ENCODE measurements around the gene KRTAP5-10.
"Not testable (repeated sequence)": the region's sequence is repeated elsewhere in the genome, so short reads cannot be mapped to it uniquely, and the experiment has no call there.

Gene KRTAP5-10, protein sequence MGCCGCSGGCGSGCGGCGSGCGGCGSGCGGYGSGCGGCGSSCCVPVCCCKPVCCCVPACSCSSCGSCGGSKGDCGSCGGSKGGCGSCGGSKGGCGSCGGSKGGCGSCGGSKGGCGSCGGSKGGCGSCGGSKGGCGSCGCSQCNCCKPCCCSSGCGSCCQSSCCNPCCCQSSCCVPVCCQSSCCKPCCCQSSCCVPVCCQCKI

DNA sequence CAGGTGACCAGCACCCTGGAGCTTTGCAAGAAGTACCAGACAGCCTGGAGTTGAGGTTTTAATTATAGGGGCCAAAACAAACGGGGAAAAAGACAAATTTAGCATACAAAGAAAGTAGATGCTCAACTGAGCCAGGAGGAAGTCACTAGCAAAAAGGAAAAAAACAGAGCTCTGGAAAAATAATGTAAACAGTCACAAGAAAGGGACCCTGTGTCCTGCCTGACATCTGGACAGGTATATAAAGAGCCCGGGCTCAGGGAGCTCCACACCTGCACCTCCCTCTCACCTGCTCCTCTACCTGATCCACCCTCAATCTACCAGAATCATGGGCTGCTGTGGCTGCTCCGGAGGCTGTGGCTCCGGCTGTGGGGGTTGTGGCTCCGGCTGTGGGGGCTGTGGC lies at the start of gene KRTAP5-10:
KRTAP5-10 (plus strand) TSS at position 301 of the 400 bp plus-strand sequence; CDS start at position 326, 25 bp downstream.
- no peak for DNase-seq

DNA sequence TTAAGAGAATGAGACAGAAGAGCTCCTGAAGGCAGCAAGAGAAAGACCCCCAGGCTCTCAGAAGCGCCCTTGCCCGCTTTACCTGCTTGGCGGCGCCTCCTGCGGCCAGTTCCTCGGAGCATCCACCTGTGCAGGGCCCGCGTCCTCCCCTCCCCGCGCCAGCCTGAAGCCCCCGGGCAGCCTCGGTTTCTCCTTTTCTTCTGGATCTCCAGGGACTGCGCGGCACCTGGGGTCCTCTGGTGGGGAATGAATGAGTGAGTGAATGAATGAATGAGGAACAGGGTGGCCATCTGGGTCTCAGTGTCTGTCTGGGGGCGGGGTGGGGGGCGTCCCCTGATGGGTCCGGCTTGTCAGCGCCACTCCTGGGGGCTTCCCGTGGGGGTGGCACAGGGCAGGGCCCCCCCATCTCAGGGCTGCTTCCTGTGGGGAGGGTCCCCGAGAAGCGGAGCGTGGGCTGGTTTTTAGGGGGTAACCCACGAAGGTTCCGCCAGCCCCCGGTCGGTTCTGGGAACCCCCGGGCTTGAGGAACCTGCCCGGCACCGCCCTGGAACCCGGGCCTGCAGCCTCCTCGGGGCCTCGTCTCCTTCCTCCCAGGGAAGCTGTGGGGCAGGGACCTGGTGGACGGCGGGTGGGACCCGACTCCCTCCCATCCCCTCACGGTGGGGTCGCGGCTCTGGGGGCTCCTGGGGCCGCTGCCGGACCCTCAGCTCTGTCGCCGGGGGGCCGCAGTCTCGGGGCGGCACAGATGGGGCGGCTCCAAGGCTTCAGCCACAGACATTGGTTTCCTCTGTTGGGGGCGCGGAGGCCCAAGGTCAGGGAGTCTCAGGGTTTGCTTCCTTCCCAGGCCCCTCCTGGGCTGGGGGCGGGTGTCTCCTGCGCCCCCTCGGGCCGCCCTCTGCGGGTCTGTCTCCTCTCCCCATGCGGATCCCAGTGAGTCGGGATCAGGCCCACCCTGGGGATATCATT lies 46.6 kb upstream of the KRTAP5-10 start:
- no peak for DNase-seq

DNA sequence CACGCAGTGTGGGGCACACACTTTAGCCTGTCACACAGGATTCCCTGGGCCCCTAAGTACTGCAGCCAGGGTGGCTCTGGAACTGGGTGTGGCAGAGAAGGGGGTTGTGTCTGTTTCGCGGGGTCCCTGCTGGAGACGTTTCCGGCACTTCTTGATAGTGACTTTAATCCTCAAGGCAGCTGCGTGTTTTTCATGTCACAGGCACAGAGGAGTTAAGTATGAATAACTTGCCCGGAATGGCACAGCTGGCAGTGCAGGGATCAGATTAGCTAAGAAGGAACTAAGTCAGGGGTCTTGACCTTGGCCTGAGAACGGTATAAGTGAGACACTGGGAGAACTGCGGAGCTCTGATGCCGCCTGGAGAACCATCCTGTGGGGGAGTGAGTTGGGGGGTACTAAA lies 45.8 kb upstream of the KRTAP5-10 start:
- DNase-seq, result no peak

DNA sequence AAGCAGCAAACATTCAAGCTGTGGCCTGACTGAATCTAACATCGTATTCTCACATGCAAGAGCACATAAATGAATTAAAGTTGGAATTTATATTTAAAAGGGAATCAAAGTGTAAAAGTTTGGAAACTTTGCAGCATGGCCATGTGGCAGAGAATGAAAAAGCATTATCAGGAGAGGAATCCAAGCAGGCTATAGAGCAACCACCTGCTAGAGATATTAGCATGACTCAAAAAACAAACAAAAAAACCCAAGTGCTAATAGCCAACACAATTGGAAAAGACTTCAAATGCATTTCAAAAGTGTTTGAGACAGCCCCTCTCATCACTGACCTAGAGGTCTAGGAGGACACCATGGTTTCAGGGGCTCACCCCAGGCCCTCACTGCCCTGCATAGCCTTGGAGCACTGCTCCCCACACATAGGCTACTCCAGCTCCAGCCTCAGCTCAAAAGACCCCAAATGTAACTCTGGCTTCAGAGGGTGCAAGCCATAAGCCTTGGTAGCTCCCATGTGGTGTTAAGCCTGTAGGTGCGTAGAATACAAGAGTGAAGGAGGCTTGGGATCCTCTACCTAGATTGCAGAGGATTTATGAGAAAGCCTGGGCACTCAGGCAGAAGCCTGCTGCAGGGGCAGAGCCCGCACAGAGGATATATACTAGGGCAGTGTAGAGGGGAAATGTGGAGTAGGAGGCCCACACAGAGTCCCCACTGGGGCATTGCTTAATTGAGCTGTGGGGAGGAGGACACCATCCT lies 40.0 kb upstream of the KRTAP5-10 start:
- no peak for DNase-seq

DNA sequence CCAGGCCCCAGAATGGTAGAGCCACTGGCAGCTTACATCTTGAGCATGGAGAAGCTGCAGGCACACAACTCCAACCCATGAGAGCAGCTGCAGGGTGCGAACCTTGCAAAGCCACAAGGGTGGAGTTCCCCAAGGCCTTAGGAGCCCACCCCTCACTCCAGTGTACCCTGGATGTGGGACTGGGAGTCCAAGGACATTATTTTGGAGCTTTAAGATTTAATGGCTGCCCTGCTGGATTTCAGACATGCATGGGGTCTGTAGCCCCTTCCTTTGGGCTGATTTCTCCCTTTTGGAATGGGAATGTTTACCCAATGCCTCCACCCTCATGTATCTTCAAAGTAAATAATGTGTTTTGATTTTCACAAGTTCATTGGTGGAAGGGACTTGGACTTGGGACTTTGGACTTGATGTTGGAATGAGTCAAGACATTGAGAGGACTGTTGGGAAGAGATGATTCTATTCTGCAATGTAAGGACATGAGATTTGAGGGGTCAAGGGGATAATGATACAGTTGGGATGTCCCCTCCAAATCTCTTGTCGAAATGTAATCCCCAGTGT lies 39.3 kb upstream of the KRTAP5-10 start:
- no peak for DNase-seq

DNA sequence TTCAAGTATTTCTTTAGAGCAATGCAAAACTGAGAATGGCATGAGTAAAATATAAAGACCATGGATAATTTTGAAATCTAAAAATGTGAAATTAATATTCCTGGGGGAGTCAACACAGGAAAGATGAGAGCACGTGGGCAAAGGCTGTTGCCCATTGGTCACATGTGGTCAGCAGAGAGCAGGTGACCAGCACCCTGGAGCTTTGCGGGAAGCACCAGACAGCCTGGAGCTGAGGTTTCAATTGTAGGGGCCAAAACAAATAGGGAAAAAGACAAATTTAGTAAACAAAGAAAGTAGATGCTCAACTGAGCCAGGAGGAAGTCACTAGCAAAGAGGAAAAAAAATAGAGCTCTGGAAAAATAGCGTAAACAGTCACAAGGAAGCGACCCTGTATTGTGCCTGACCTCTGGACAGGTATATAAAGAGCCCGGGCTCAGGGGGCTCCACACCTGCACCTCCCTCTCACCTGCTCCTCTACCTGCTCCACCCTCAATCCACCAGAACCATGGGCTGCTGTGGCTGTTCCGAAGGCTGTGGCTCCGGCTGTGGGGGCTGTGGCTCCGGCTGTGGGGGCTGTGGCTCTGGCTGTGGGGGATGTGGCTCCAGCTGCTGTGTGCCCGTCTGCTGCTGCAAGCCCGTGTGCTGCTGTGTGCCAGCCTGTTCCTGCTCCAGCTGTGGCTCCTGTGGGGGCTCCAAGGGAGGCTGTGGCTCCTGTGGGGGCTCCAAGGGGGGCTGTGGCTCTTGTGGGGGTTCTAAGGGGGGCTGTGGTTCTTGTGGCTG lies 38.4 kb upstream of the KRTAP5-10 start, which contains the start of gene KRTAP5-7:
KRTAP5-7 (plus strand) TSS at position 472 of the 780 bp plus-strand sequence; CDS start at position 506, 34 bp downstream.
- not testable (repeated sequence) for DNase-seq

DNA sequence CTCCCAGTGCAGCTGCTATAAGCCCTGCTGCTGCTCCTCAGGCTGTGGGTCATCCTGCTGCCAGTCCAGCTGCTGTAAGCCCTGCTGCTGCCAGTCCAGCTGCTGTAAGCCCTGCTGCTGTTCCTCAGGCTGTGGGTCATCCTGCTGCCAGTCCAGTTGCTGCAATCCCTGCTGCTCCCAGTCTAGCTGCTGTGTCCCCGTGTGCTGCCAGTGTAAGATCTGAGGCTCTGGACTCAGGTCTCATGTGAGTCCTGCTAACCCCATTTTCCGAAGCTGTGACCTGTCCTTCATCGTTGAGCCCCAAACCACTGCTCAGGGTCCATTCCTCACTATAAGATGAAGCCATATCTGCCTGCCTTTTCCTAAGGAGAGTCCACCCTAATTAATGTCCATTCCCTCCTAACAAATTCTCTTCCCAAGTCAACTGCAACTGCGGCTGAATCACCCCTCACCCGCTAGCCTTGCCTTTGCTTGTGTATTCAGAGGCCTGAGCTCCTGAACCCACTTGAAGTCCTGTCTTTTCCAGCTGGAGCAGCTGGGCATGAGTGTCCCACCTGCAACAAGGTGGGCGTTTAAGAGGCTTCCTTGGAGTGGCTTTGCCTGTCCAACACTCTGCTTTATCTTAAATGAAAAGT lies 37.7 kb upstream of the KRTAP5-10 start:
- no peak for DNase-seq

DNA sequence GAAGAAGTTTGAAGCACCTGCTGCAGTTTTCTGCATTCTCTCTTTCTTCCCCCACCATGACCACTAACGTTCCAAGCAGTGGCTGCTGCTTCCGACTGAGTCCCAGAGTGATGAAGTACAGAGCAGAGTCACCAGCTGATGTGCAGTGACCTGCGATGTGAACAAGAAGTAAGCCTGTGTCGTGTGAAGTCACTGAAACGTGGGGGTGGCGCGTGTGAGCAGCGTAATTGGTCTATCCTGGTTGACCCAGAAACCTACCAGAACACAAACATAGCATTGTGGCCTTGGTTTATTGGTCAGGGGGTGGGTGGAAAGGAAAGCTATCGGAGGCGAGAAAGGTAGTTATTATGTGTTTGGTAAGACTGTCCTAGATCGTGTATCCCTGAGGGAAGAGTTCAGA lies 34.8 kb upstream of the KRTAP5-10 start:
- DNase-seq, result no peak

DNA sequence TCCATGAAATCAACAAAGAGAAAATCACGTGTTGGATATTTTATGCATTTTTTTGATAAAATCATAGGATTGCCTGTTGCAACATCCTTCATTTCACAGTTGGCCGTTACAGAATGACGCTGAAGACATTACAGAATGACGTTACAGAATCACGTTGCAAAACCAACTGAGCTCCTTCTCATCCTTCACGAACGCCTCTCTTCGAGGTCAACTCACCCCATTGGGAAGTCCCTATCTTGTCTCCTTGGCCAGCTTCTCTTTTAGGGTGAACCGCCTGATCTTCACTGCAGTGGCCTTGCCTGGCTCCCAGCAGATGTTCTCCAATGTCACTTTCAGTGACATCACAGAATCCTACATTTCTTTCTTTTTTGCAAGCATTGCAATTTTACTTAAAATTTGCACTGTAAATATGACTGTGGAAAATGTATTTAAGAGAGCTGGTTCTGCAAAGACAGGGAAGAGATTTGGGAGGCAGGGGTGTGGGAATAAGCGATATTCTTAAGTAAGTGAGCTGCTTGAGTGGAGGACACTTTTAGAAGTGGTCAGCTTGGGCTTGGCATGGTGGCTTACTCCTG lies 33.2 kb upstream of the KRTAP5-10 start:
- no peak for DNase-seq

DNA sequence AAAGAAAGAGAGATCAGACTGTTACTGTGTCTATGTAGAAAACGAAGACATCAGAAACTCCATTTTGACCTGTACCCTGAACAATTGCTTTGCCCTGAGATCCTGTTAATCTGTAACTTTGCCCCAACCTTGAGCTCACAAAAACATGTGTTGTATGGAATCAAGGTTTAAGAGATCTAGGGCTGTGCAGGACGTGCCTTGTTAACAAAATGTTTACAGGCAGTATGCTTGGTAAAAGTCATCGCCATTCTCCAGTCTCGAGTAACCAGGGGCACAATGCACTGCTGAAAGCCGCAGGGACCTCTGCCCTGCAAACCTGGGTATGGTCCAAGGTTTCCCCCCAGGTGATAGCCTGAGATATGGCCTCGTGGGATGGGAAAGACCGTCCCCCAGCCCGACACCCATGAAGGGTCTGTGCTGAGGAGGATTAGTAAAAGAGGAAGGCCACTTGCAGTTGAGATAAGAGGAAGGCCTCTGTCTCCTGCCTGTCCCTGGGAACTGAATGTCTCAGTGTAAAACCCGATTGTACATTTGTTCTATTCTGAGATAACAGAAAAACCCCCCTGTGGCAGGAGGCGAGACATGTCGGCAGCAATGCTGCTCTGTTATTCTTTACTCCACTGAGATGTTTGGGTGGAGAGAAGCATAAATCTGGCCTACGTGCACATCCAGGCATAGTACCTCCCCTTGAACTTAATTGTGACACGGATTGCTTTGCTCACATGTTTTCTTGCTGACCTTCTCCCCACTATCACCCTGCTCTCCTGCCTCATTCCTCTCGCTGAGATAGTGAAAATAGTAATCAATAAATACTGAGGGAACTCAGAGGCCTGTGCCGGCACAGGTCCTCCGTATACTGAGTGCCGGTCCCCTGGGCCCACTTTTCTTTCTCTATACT lies 30.4 kb upstream of the KRTAP5-10 start:
- DNase-seq, result not testable (repeated sequence)

DNA sequence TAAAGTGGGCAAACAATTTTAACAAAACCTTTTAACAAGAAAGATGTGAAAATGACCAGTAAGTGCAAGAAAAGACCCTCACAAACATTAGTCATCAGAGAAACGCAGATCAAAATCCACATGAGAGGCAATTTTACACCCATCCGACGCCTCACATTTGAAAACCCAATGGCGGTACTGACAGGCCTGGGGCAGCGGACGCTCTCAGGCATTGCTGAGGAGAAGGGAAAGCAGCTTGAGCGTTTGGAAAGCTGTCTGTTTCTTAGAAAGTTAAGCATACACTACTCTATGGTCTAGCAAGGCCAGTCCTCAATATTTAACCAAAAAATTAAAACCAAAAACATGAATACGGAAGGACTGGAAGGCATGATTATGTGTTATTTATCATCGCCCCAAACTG lies 29.5 kb upstream of the KRTAP5-10 start:
- DNase-seq, result no peak

DNA sequence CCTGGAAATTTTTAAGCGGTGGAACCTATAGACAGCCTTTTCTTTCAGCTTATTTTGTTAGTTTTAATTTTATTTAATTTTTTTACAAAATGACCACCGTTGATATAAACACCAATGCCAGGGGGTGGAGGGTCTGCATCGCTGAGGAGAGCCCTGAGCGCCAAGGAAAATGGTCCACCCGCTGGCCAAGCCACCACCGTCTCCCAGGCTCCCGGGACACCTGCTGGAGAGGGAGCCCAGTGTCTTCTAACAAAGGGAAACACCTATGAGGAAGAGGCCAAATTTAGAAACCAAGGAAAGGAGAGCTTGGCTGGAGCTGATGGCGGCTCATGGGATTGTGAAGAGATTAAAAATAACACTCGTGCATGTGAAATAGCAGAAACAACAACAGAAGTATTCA lies 27.8 kb upstream of the KRTAP5-10 start:
- DNase-seq, result no peak

DNA sequence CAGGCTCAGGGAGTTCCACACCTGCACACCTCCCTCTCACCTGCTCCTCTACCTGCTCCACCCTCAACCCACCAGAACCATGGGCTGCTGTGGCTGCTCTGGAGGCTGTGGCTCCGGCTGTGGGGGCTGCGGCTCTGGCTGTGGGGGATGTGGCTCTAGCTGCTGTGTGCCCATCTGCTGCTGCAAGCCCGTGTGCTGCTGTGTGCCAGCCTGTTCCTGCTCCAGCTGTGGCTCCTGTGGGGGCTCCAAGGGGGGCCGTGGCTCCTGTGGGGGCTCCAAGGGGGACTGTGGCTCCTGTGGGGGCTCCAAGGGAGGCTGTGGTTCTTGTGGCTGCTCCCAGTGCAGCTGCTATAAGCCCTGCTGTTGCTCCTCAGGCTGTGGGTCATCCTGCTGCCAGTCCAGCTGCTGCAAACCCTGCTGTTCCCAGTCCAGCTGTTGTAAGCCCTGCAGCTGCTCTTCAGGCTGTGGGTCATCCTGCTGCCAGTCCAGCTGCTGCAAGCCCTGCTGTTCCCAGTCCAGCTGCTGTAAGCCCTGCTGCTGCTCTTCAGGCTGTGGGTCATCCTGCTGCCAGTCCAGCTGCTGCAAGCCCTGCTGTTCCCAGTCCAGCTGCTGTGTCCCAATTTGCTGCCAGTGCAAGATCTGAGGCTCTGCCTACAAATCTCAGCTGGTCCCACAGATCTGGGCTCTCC lies 27.2 kb upstream of the KRTAP5-10 start, which contains the start of gene KRTAP5-8:
KRTAP5-8 (plus strand) TSS at position 49 of the 689 bp plus-strand sequence; CDS start at position 80, 31 bp downstream.
- DNase-seq, result not testable (repeated sequence)

DNA sequence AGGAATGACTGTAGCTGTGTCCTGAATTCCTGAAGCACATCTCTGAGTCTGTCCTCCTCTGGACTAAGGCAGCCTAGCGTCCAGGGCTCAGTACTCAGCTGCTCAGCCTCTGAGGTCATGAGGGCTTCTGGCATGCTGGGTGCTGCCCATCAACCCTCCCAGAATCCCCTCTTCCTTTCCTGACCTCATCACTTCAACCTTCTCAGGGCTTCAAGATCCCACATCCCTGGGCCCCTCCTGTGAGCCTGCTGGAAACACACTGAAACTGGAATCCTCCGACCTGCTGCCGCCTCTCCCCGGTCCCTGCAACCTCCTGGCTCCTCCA lies 26.7 kb upstream of the KRTAP5-10 start:
- no peak for DNase-seq

DNA sequence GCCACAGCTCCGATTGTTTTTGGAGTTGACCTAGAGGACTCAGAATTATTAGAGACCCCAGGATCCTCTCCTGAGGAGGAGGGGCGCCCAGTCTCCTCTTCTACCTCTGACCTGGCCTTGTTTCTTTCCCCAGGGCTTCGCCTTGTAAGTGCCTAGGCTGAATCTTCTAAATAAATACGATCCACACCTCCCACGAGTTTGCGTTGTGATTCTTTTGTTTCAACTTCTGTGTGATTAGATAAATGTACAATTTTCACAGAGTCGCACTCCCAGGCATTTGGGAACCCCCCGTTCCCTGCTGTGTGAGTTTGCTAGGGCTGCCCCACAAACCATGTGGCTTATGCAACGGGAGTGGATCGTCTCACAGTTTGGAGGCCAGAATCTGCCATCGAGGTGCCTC lies 26.3 kb upstream of the KRTAP5-10 start:
- no peak for DNase-seq

DNA sequence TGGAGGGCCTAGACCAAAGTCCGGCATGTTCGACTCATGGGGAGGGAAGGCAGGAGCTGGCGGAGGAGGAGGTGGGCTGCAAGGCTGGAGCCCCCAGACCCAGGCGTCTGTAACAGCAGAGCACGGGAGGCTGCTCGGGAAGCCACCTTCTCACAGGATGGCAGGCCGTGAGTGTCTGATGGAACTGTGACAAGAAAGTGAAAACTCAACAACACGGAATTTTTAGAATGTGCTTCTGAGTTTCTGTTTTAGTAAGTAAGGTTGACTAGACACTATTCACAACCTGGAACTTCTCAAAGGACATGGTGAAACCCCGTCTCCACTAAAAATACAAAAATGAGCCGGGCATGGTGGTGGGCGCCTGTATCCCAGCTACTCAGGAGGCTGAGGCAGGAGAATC lies 25.4 kb upstream of the KRTAP5-10 start:
- DNase-seq, result not testable (repeated sequence)

DNA sequence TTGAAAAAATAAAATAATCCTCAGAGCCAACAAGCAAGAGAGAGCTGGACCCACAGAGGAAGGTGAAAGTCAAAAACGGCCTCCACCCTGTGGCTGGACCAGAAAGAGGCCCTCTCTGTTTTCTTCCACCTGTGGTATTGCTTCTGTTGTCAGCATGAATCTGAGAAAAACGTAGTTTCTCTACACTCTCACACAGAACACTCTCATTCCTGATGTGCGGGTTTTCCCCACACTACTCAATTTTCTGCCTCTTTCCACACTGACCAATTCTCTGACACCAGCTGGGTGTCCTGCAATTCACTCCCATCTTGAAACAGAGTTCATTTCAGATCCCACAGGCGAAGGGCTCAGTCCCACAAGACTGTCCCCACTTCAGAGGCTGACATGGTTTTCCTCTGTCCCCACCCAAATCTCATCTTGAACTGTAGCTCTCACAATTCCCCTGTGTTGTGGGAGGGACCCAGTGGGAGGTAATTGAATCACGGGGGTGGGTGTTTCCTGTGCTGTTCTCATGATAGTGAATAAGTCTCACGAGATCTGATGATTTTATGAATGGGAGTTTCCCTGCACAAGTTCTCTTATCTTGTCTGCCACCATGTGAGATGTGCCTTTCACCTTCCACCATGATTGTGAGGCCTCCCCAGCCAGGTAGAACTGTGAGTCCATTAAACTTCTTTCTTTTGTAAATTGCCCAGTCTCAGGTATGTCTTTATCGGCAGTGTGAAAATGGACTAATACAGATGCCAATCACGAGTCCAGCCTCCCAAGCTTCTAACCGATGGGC lies 24.6 kb upstream of the KRTAP5-10 start:
- not testable (repeated sequence) for DNase-seq

DNA sequence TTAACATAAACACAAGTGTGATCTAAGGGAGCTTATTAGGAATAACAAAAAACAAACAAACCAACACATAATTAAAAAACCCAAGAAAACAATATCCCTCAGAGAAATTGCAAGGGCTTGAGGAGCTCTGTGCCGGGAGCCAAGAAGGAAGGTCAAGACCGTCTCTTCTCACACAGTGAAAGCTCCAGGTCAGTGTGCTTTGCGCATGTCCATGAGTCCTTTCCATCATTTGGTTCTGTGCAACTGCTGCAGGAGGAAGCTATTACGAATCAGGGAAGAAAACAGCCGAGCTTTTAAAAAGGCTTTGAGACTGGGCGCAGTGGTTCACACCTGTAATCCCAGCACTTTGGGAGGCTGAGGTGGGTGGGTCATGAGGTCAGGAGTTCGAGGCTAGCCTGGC lies 23.0 kb upstream of the KRTAP5-10 start:
- no peak for DNase-seq
